Psoas muscle (tissue), 8 donors: ENCODE results near the gene TMEM100. TPM values are rescaled to one million over a fixed set of nuclear protein-coding genes. Genes with fewer than 3 reads are reported as not detected.

ENCODE experiments used
- ATAC-seq, 4 donors: fragments of 200-7000 bp; cut with Tn5 transposase; one replicate each; pipeline ENCODE4 v1.9.1; 2020; ENCODE audit warnings: moderate library complexity in 3 of 4, mild to moderate bottlenecking in 2 of 4
- DNase-seq, 2 donors: peaks; one replicate each; pipeline ENCODE4 v3.0.0-alpha.2; 2020
- H3K27ac ChIP-seq: fragments of 200-600 bp; one replicate; pipeline ENCODE4 v1.8.0; 2022
- H3K27me3 ChIP-seq, 3 donors: fragments of 200-600 bp in 1 of 3; one replicate each; pipeline versions ENCODE4 v1.6.1 to v1.8.0; 2013 to 2022; ENCODE audit warnings: low read length in 2 of 3, mild to moderate bottlenecking in 2 of 3, moderate library complexity in 1 of 3; ENCODE audit not compliant: insufficient read depth in 3 of 3
- H3K36me3 ChIP-seq, 2 donors: fragments of 200-600 bp in 1 of 2; one replicate each; pipeline versions ENCODE4 v1.6.1 to v1.8.0; 2013 to 2022; ENCODE audit warnings: low read depth in 1 of 2, mild to moderate bottlenecking in 1 of 2, moderate library complexity in 1 of 2; ENCODE audit not compliant: insufficient read depth in 1 of 2
- H3K4me1 ChIP-seq: fragments of 200-600 bp; one replicate; pipeline ENCODE4 v1.8.0; 2022
- H3K4me3 ChIP-seq: fragments of 200-600 bp; one replicate; pipeline ENCODE4 v1.8.0; 2022; ENCODE audit warnings: mild to moderate bottlenecking
- H3K9me3 ChIP-seq: fragments of 200-600 bp; one replicate; pipeline ENCODE4 v1.8.0; 2022
- WGBS, 3 donors: extraction: QIAGEN DNeasy Blood & Tissue Kit; methylation state at CpG; one replicate each; pipeline versions ENCODE4 v1.1.6 to v1.1.7; 2013; 5-methylcytosine and 5-hydroxymethylcytosine counted together
- intact Hi-C, 2 donors: fragments of 100-400 bp; cut with DNase I; formaldehyde crosslinking; loops; one replicate each; pipeline versions ENCODE4 v1.11.0 to v1.14.2; 2022
- polyA plus RNA-seq, 3 donors: library from polyadenylated mRNA; stranded (reverse); fragments of 200-250 nt; gene quantifications; one replicate each; pipeline ENCODE4 v1.2.3, GENCODE V29; 2013
- total RNA-seq, 4 donors: library from RNA; stranded (reverse); fragmentation: NEBNext Ultra II Directional in 2 of 4; extraction: Animal tissue kit (Norgen Biotek cat#: 25700) in 2 of 4; gene quantifications; one replicate each; pipeline versions ENCODE4 v1.2.1 to v1.2.4, GENCODE V29; 2021 to 2023
- TF ChIP-seq, protein P1 (sequence below): fragments of 200-600 bp; IDR thresholded peaks from one replicate; pipeline ENCODE4 v1.8.0; 2022; ENCODE audit warnings: antibody characterized with exemption
- donor health status: healthy with polysubstance abuse.
- donor health status: DM: no; HTN: no; CAD: no; lungs with moderate emphysema.
- donor health status: Bipolar disorder and iron deficiency.
- donor health status: healthy.
- donor health status: DM: yes; HTN: yes; CAD: no.
- donor health status: DM: no; HTN: no; CAD: no.
- donor health status: DM: no; HTN: no; CAD: no.
- donor health status: DM: yes; HTN: yes; CAD: no.

The TMEM100 gene
- total and polyA plus RNA-seq, 7 donors: 2.3 to 79.9 (median 7.3) TPM

DNA sequence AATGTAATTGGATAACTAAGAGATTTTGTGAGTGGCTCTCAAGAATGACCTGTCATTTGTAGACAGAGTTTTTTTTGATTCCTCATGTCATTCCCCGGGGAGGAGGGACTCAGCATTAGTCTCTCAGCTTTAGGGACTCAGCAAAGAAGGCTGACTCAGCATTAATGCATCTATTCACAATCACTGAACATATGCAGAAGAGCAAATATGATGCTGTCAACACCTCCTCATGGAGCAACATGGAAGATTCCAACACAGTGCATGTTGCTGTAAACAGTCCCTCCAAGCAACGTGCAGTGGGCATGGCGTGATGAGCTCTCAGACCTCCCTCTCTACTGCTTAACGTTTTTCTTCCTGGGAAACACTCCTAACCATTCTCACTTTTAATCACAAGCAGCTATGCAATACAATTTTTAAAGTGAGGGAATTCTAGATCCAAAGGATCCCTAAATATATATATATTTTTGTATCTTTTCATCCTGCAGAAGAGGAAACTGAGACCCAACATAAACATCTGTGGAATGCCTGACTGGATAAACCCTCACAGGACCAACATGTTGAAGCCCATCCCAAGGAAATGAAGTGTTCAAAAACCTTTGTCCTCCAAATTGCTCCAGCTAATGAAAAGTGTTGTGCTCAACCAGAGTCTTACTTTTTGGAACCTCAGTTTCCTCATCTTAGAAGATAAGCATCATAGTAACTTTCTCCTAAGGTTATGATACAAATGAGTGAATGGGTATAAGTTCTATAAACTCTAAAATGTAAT is 38.9 kb downstream of the TMEM100 start:
- Histone ChIP-seq H3K27ac (no peak overlapping the region), H3K27me3 (no peaks in the 10 kb centered on the region), H3K9me3 (no peaks in the 10 kb centered on the region), H3K4me3 (no peak overlapping the region), H3K4me1 (no peaks in the 10 kb centered on the region), H3K36me3 (no peaks in the 10 kb centered on the region)
- no peak for ATAC-seq
- WGBS, 3 donors: 60 to 67% (median 62%) methylated on average over 4 of the region's 4 CpGs
- TF ChIP-seq, protein P1, sequence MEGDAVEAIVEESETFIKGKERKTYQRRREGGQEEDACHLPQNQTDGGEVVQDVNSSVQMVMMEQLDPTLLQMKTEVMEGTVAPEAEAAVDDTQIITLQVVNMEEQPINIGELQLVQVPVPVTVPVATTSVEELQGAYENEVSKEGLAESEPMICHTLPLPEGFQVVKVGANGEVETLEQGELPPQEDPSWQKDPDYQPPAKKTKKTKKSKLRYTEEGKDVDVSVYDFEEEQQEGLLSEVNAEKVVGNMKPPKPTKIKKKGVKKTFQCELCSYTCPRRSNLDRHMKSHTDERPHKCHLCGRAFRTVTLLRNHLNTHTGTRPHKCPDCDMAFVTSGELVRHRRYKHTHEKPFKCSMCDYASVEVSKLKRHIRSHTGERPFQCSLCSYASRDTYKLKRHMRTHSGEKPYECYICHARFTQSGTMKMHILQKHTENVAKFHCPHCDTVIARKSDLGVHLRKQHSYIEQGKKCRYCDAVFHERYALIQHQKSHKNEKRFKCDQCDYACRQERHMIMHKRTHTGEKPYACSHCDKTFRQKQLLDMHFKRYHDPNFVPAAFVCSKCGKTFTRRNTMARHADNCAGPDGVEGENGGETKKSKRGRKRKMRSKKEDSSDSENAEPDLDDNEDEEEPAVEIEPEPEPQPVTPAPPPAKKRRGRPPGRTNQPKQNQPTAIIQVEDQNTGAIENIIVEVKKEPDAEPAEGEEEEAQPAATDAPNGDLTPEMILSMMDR: no peak
- intact Hi-C loops: no loop called here
- no peak for DNase-seq

DNA sequence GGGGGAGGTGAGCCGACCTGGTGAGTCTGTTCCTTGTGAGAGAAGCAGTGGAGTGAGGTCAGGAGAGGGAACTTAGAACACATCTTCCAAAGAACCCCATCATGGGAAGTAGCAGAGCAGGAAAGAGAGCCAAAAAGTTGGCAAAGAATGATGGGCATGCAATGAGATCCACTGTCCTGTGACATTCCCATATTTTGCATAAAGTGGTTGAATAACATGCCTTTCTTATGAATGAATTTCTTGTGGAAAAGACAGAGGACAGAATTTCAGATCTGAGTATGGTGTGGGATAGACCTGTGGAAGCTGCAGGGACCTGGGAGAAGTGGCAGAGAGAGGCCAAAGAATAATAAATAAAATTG is 41.3 kb downstream of the TMEM100 start:
- DNase-seq (no peak), ATAC-seq (no peak)
- H3K4me1 ChIP-seq: no peaks in the 10 kb centered on the region
- H3K36me3 ChIP-seq: no peaks in the 10 kb centered on the region
- no peaks in the 10 kb centered on the region for H3K9me3 ChIP-seq
- TF ChIP-seq, protein P1: no peak
- H3K27ac ChIP-seq: no peak overlapping the region
- 72 to 78% (median 78%) methylated on average over 1 of the region's 1 CpG for WGBS, 3 donors
- H3K4me3 ChIP-seq: no peak overlapping the region
- intact Hi-C loops: no loop called here
- no peaks in the 10 kb centered on the region for H3K27me3 ChIP-seq

DNA sequence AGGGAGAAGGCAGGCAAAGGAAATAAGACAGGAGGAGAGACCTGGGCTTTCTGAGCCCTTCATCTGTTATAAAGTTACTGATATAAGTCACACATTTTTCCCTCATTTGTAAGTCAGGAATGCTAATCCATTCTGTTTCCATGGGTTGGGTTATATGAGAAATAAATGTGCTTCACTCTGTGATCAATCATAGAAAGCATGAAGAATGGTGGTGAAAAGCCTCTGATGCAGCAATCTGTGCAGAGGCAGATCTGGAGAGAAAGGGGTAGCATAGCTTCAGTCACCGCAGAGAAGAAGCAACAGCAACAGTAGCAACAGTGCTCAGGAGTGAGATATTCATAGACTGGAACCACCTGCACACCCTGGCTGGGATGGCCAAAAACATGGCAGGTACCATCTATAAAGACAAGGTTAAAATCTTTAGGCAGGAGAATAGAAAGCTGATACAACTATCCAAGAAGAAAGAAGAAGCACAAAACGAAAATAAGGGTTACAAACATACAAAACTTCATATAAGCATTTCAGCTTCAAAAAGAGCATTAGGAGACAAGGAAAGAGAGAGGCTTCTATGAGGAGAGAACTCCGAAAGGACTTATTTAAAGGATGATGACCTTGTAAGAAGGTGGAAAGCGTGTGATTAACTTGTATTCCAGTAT is 41.9 kb downstream of the TMEM100 start:
- 77 to 89% (median 85%) methylated on average over 4 of the region's 4 CpGs for WGBS, 3 donors
- Histone ChIP-seq H3K4me1 (no peaks in the 10 kb centered on the region), H3K9me3 (no peaks in the 10 kb centered on the region), H3K27me3 (no peaks in the 10 kb centered on the region), H3K27ac (no peak overlapping the region), H3K4me3 (no peak overlapping the region), H3K36me3 (no peaks in the 10 kb centered on the region)
- ATAC-seq (no peak), DNase-seq (no peak)
- TF ChIP-seq, protein P1: no peak
- intact Hi-C loops: no loop called here

DNA sequence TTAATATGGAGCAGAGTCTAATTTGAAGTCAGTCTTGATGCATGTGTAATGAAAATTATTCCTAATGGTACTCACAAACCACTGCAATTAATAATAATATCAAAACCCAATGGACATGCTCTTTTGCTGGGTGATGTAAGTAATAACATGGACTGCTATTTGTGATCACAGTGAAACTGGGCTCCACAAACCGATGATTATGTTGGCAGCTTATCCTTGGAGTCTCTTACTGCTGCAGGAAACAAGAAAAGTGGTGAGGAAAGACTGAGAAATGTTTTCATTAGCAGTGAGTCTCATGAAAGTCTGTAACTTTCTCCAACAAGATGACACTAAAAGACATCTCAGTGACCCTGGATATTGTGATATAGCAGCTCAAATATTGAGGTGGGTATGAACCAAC is 45.2 kb downstream of the TMEM100 start:
- no peaks in the 10 kb centered on the region for H3K9me3 ChIP-seq
- TF ChIP-seq, protein P1: no peak
- H3K27ac ChIP-seq: no peak overlapping the region
- DNase-seq: no peak
- intact Hi-C loops: no loop called here
- no peaks in the 10 kb centered on the region for H3K36me3 ChIP-seq
- no peaks in the 10 kb centered on the region for H3K4me1 ChIP-seq
- H3K4me3 ChIP-seq: no peak overlapping the region
- no peaks in the 10 kb centered on the region for H3K27me3 ChIP-seq
- ATAC-seq: no peak
- 37 to 47% (median 45%) methylated on average over 1 of the region's 1 CpG for WGBS, 3 donors
